ENCODE measurements around the gene HEPH.
"Not testable (repeated sequence)": the region's sequence is repeated elsewhere in the genome, so short reads cannot be mapped to it uniquely, and the experiment has no call there.

HEPH gene

GRCh38 chrX:66163849-66164411 lies at the start of gene HEPH:
HEPH (plus strand) TSS chrX:66164247; CDS start chrX:66170571, 6,324 bp downstream.
- H3K27me3 Mint-ChIP-seq (ENCODE audit: low read depth) = no peaks in the 10 kb centered on the region
- no peaks in the 10 kb centered on the region for H3K9me3 Mint-ChIP-seq
- H3K36me3 Mint-ChIP-seq (ENCODE audit: low read depth) = no peaks in the 10 kb centered on the region
- peaks cover 2% of the 10 kb centered on the region for H3K4me1 Mint-ChIP-seq (ENCODE audit: low read depth)
- no peak within 1 kb of the TSS for H3K27ac Mint-ChIP-seq
- no peak within 1 kb of the TSS for H3K4me3 Mint-ChIP-seq

- not testable (repeated sequence) for H3K4me3 Mint-ChIP-seq; H3K4me1 Mint-ChIP-seq (ENCODE audit: low read depth); H3K36me3 Mint-ChIP-seq (ENCODE audit: low read depth); H3K9me3 Mint-ChIP-seq; H3K27ac Mint-ChIP-seq; H3K27me3 Mint-ChIP-seq (ENCODE audit: low read depth)
These were observed 45.3 kb upstream of the HEPH start for GRCh38 chrX:66118722-66119121.

GRCh38 chrX:66121354-66121753 lies 42.7 kb upstream of the HEPH start:
- peaks cover 21% of the 10 kb centered on the region for H3K9me3 Mint-ChIP-seq
- H3K36me3 Mint-ChIP-seq (ENCODE audit: low read depth); H3K27ac Mint-ChIP-seq; H3K4me1 Mint-ChIP-seq (ENCODE audit: low read depth); H3K27me3 Mint-ChIP-seq (ENCODE audit: low read depth); H3K4me3 Mint-ChIP-seq: not testable (repeated sequence)

- H3K27me3 Mint-ChIP-seq (ENCODE audit: low read depth) = no peaks in the 10 kb centered on the region
- H3K27ac Mint-ChIP-seq = no peak overlapping the region
- no peaks in the 10 kb centered on the region for H3K36me3 Mint-ChIP-seq (ENCODE audit: low read depth)
- H3K9me3 Mint-ChIP-seq = peaks cover 21% of the 10 kb centered on the region
- no peaks in the 10 kb centered on the region for H3K4me1 Mint-ChIP-seq (ENCODE audit: low read depth)
- no peak overlapping the region for H3K4me3 Mint-ChIP-seq
These were observed 37.4 kb upstream of the HEPH start for GRCh38 chrX:66126662-66127061.

GRCh38 chrX:66130469-66130868 lies 33.6 kb upstream of the HEPH start:
- H3K27me3 Mint-ChIP-seq (ENCODE audit: low read depth) = no peaks in the 10 kb centered on the region
- H3K9me3 Mint-ChIP-seq = peaks cover 5% of the 10 kb centered on the region
- H3K4me1 Mint-ChIP-seq (ENCODE audit: low read depth) = no peaks in the 10 kb centered on the region
- no peaks in the 10 kb centered on the region for H3K36me3 Mint-ChIP-seq (ENCODE audit: low read depth)
- H3K27ac Mint-ChIP-seq = no peak overlapping the region
- H3K4me3 Mint-ChIP-seq = no peak overlapping the region

GRCh38 chrX:66135284-66135683 lies 28.8 kb upstream of the HEPH start:
- peaks cover 12% of the 10 kb centered on the region for H3K9me3 Mint-ChIP-seq
- H3K27ac Mint-ChIP-seq; H3K4me1 Mint-ChIP-seq (ENCODE audit: low read depth); H3K27me3 Mint-ChIP-seq (ENCODE audit: low read depth); H3K4me3 Mint-ChIP-seq; H3K36me3 Mint-ChIP-seq (ENCODE audit: low read depth): not testable (repeated sequence)

GRCh38 chrX:66142351-66142750 lies 21.7 kb upstream of the HEPH start:
- Mint-ChIP-seq H3K9me3 (peaks cover 4% of the 10 kb centered on the region), H3K27ac (no peak overlapping the region), H3K36me3 (ENCODE audit: low read depth) (no peaks in the 10 kb centered on the region), H3K4me3 (no peak overlapping the region), H3K4me1 (ENCODE audit: low read depth) (peaks cover 4% of the 10 kb centered on the region), H3K27me3 (ENCODE audit: low read depth) (peaks cover 4% of the 10 kb centered on the region)

GRCh38 chrX:66144258-66144657 lies 19.8 kb upstream of the HEPH start:
- H3K27ac Mint-ChIP-seq = no peak overlapping the region
- H3K36me3 Mint-ChIP-seq (ENCODE audit: low read depth) = no peaks in the 10 kb centered on the region
- H3K27me3 Mint-ChIP-seq (ENCODE audit: low read depth) = peaks cover 2% of the 10 kb centered on the region
- peaks cover 2% of the 10 kb centered on the region for H3K9me3 Mint-ChIP-seq
- H3K4me1 Mint-ChIP-seq (ENCODE audit: low read depth) = peaks cover 4% of the 10 kb centered on the region
- no peak overlapping the region for H3K4me3 Mint-ChIP-seq

GRCh38 chrX:66149519-66149918 lies 14.5 kb upstream of the HEPH start:
- no peaks in the 10 kb centered on the region for H3K36me3 Mint-ChIP-seq (ENCODE audit: low read depth)
- H3K27ac Mint-ChIP-seq = no peak overlapping the region
- H3K9me3 Mint-ChIP-seq = no peaks in the 10 kb centered on the region
- no peaks in the 10 kb centered on the region for H3K4me1 Mint-ChIP-seq (ENCODE audit: low read depth)
- H3K27me3 Mint-ChIP-seq (ENCODE audit: low read depth) = no peaks in the 10 kb centered on the region
- no peak overlapping the region for H3K4me3 Mint-ChIP-seq

- H3K4me1 Mint-ChIP-seq (ENCODE audit: low read depth) = no peaks in the 10 kb centered on the region
These were observed 13.9 kb upstream of the HEPH start for GRCh38 chrX:66150163-66150562.

GRCh38 chrX:66162331-66162822 lies 1.7 kb upstream of the HEPH start:
- no peak overlapping the region for H3K4me3 Mint-ChIP-seq
- no peaks in the 10 kb centered on the region for H3K9me3 Mint-ChIP-seq
- no peaks in the 10 kb centered on the region for H3K27me3 Mint-ChIP-seq (ENCODE audit: low read depth)
- H3K36me3 Mint-ChIP-seq (ENCODE audit: low read depth) = no peaks in the 10 kb centered on the region
- H3K27ac Mint-ChIP-seq = no peak overlapping the region
- H3K4me1 Mint-ChIP-seq (ENCODE audit: low read depth) = peaks cover 2% of the 10 kb centered on the region

More at GRCh38 chrX:66150163-66150562, 13.9 kb upstream of the HEPH start:
- Mint-ChIP-seq H3K4me3 (no peak overlapping the region), H3K27me3 (ENCODE audit: low read depth) (no peaks in the 10 kb centered on the region), H3K9me3 (no peaks in the 10 kb centered on the region), H3K36me3 (ENCODE audit: low read depth) (no peaks in the 10 kb centered on the region), H3K27ac (no peak overlapping the region)

GRCh38 chrX:66163447-66163846 lies 600 bp upstream of the HEPH start:
- Mint-ChIP-seq H3K27me3 (ENCODE audit: low read depth) (no peaks in the 10 kb centered on the region), H3K4me3 (no peak overlapping the region), H3K9me3 (no peaks in the 10 kb centered on the region), H3K4me1 (ENCODE audit: low read depth) (peaks cover 2% of the 10 kb centered on the region), H3K36me3 (ENCODE audit: low read depth) (no peaks in the 10 kb centered on the region), H3K27ac (no peak overlapping the region)

- Mint-ChIP-seq H3K9me3 (no peaks in the 10 kb centered on the region), H3K27me3 (ENCODE audit: low read depth) (no peaks in the 10 kb centered on the region), H3K4me1 (ENCODE audit: low read depth) (peaks cover 2% of the 10 kb centered on the region), H3K36me3 (ENCODE audit: low read depth) (no peaks in the 10 kb centered on the region), H3K27ac (no peak overlapping the region), H3K4me3 (no peak overlapping the region)
These were observed 423 bp downstream of the HEPH start for GRCh38 chrX:66164470-66164869.

GRCh38 chrX:66164931-66165330 lies 884 bp downstream of the HEPH start:
- Mint-ChIP-seq H3K27me3 (ENCODE audit: low read depth) (no peaks in the 10 kb centered on the region), H3K27ac (no peak overlapping the region), H3K9me3 (no peaks in the 10 kb centered on the region), H3K36me3 (ENCODE audit: low read depth) (no peaks in the 10 kb centered on the region), H3K4me1 (ENCODE audit: low read depth) (no peaks in the 10 kb centered on the region), H3K4me3 (no peak overlapping the region)

GRCh38 chrX:66166671-66167070 lies 2.6 kb downstream of the HEPH start:
- no peak overlapping the region for H3K27ac Mint-ChIP-seq
- no peaks in the 10 kb centered on the region for H3K36me3 Mint-ChIP-seq (ENCODE audit: low read depth)
- H3K4me1 Mint-ChIP-seq (ENCODE audit: low read depth) = no peaks in the 10 kb centered on the region
- no peaks in the 10 kb centered on the region for H3K9me3 Mint-ChIP-seq
- no peaks in the 10 kb centered on the region for H3K27me3 Mint-ChIP-seq (ENCODE audit: low read depth)
- H3K4me3 Mint-ChIP-seq = no peak overlapping the region

GRCh38 chrX:66167431-66167830 lies 3.4 kb downstream of the HEPH start:
- Mint-ChIP-seq H3K27me3 (ENCODE audit: low read depth) (no peaks in the 10 kb centered on the region), H3K4me3 (no peak overlapping the region), H3K9me3 (no peaks in the 10 kb centered on the region), H3K4me1 (ENCODE audit: low read depth) (no peaks in the 10 kb centered on the region), H3K36me3 (ENCODE audit: low read depth) (no peaks in the 10 kb centered on the region), H3K27ac (no peak overlapping the region)

All from T-helper 1 cell treated with Interleukin-12 subunit alpha and Interleukin-12 subunit beta and Interleukin-4 antibody, amounts not matched to agents 30 μg/mL and 1 μg/mL, for 36 hours (primary cell).